CD14-positive monocyte (primary cell): ENCODE results near the gene KLHL12. TPM values are rescaled to one million over a fixed set of nuclear protein-coding genes. Genes with fewer than 3 reads are reported as not detected.

Source experiments
- DNase-seq, 3 donors: peaks; one replicate each; pipeline ENCODE4 v3.0.0-alpha.2; 2011 to 2022
- H2AFZ ChIP-seq: 2 replicates; pipeline ENCODE4 v1.6.0; 2012; ENCODE audit warnings: mild to moderate bottlenecking, low read depth, low read length, inconsistent platforms; ENCODE audit not compliant: insufficient read depth, poor library complexity, severe bottlenecking
- H3K27ac ChIP-seq, 2 donors: 1 replicate in 1 of 2; 2 replicates in 1 of 2; pipeline ENCODE4 v1.5.1; 2012 to 2013; ENCODE audit warnings: low read length in 2 of 2, control low read depth in 1 of 2, inconsistent platforms in 1 of 2, low read depth in 1 of 2, mild to moderate bottlenecking in 1 of 2
- H3K27me3 ChIP-seq, 2 donors: one replicate each; pipeline versions ENCODE4 v1.6.0 to v1.6.1; 2011 to 2013; ENCODE audit warnings: low read length in 2 of 2; ENCODE audit not compliant: control insufficient read depth in 2 of 2, insufficient read depth in 2 of 2
- H3K36me3 ChIP-seq, 2 donors: replicated peaks in 1 of 2; 1 replicate in 1 of 2; 2 replicates in 1 of 2; pipeline versions ENCODE4 v1.5.1 to v1.6.1; 2012 to 2013; ENCODE audit warnings: low read length in 2 of 2, control low read depth in 1 of 2, inconsistent platforms in 1 of 2, mild to moderate bottlenecking in 1 of 2; ENCODE audit not compliant: insufficient read depth in 2 of 2, control insufficient read depth in 1 of 2
- H3K4me1 ChIP-seq, 2 donors: 1 replicate in 1 of 2; 2 replicates in 1 of 2; pipeline versions ENCODE4 v1.5.1 to v1.6.1; 2012 to 2013; ENCODE audit warnings: low read length in 2 of 2, control low read depth in 1 of 2, inconsistent platforms in 1 of 2, mild to moderate bottlenecking in 1 of 2, moderate library complexity in 1 of 2; ENCODE audit not compliant: insufficient read depth in 2 of 2, control insufficient read depth in 1 of 2
- H3K4me2 ChIP-seq: replicated peaks from 2 replicates; pipeline ENCODE3; 2012; ENCODE audit warnings: low read length, moderate library complexity, mild to moderate bottlenecking; ENCODE audit not compliant: poor library complexity, severe bottlenecking; ENCODE audit errors: extremely low read depth
- H3K4me3 ChIP-seq, 3 experiments: fragments of 200-600 bp in 1 of 3; sonication (generic) in 1 of 3; replicated peaks in 1 of 3; 1 replicate in 2 of 3; 2 replicates in 1 of 3; pipeline ENCODE4 v1.5.1; 2011 to 2013; ENCODE audit warnings: low read length in 3 of 3, mild to moderate bottlenecking in 3 of 3, control low read depth in 2 of 3, low read depth in 2 of 3, inconsistent platforms in 1 of 3, moderate library complexity in 1 of 3
- H3K79me2 ChIP-seq: 2 replicates; pipeline ENCODE4 v1.6.0; 2012; ENCODE audit warnings: mild to moderate bottlenecking, control low read depth, inconsistent platforms, low read length, moderate library complexity; ENCODE audit not compliant: insufficient read depth
- H3K9ac ChIP-seq: 2 replicates; pipeline ENCODE4 v1.6.0; 2017; ENCODE audit warnings: low read length, mild to moderate bottlenecking; ENCODE audit not compliant: insufficient read depth, poor library complexity, severe bottlenecking
- H3K9me3 ChIP-seq, 2 donors: replicated peaks in 1 of 2; 1 replicate in 1 of 2; 2 replicates in 1 of 2; pipeline versions ENCODE4 v1.5.1 to v1.6.1; 2012 to 2013; ENCODE audit warnings: low read length in 2 of 2, control low read depth in 1 of 2; ENCODE audit not compliant: control insufficient read depth in 1 of 2, insufficient read depth in 1 of 2
- H4K20me1 ChIP-seq: 2 replicates; pipeline ENCODE4 v1.6.0; 2012; ENCODE audit warnings: mild to moderate bottlenecking, low read length, control low read depth, moderate library complexity; ENCODE audit not compliant: insufficient read depth
- H3K27ac Mint-ChIP-seq, 7 donors: one replicate each; pipeline ENCODE4 v1.8.0; 2020; ENCODE audit warnings: mild to moderate bottlenecking in 7 of 7, mixed read lengths in 7 of 7, moderate library complexity in 6 of 7, inconsistent platforms in 2 of 7
- H3K27me3 Mint-ChIP-seq, 3 donors: one replicate each; pipeline ENCODE4 v1.8.0; 2021 to 2022; ENCODE audit warnings: low read depth in 3 of 3, mild to moderate bottlenecking in 3 of 3, mixed read lengths in 3 of 3, moderate library complexity in 3 of 3, inconsistent platforms in 1 of 3
- H3K36me3 Mint-ChIP-seq, 2 donors: one replicate each; pipeline ENCODE4 v1.8.0; 2020; ENCODE audit warnings: mixed read lengths in 2 of 2, inconsistent platforms in 1 of 2, mild to moderate bottlenecking in 1 of 2
- H3K4me1 Mint-ChIP-seq: one replicate; pipeline ENCODE4 v1.8.0; 2020; ENCODE audit warnings: mild to moderate bottlenecking, mixed read lengths
- H3K4me3 Mint-ChIP-seq, 2 donors: one replicate each; pipeline ENCODE4 v1.8.0; 2020; ENCODE audit warnings: mild to moderate bottlenecking in 2 of 2, mixed read lengths in 2 of 2, moderate library complexity in 1 of 2
- H3K9me3 Mint-ChIP-seq, 7 donors: one replicate each; pipeline ENCODE4 v1.8.0; 2020 to 2022; ENCODE audit warnings: mixed read lengths in 7 of 7, mild to moderate bottlenecking in 6 of 7, moderate library complexity in 6 of 7, inconsistent platforms in 2 of 7
- CTCF ChIP-seq: fragments of 200-600 bp; IDR thresholded peaks from one replicate; pipeline ENCODE4 v1.8.0; 2022; ENCODE audit warnings: antibody characterized with exemption, mild to moderate bottlenecking
- WGBS: methylation state at CpG from one replicate; pipeline ENCODE4 v1.1.5; 2013; ENCODE audit warnings: missing lambda C conversion rate; ENCODE audit not compliant: insufficient coverage; 5-methylcytosine and 5-hydroxymethylcytosine counted together
- intact Hi-C, 2 donors: fragments of 100-400 bp; cut with micrococcal nuclease; formaldehyde crosslinking; loops; one replicate each; pipeline versions ENCODE4 v1.15.0 to v1.15.1; 2023
- polyA plus RNA-seq, 3 donors: library from polyadenylated mRNA; depleted of rRNA in 1 of 3; unstranded in 2 of 3; stranded (reverse) in 1 of 3; fragments of 300-500 nt in 2 of 3; fragments of >200 nt in 1 of 3; fragmentation: Illumina TruSeq in 2 of 3; gene quantifications; 1 replicate in 2 of 3; 2 replicates in 1 of 3; pipeline ENCODE4 v1.2.3, GENCODE V29; 2012 to 2021

Gene KLHL12
- polyA plus RNA-seq, 3 donors: 20.7 to 36.7 (median 21.9) TPM

GRCh38 chr1:202857136-202857610, 69.9 kb downstream of the KLHL12 start:
- Histone ChIP-seq H3K9ac (no peak overlapping the region), H3K27me3 (peaks cover 0 to 6% of the 10 kb centered on the region in 2 donors), H3K4me3 (no peak overlapping the region), H3K79me2 (peaks cover 18% of the 10 kb centered on the region), H3K36me3 (no peaks in the 10 kb centered on the region), H3K4me2 (no peak overlapping the region), H2AFZ (no peak overlapping the region), H3K27ac (no peak overlapping the region), H3K4me1 (peaks cover 46 to 50% of the 10 kb centered on the region in 2 donors), H3K9me3 (no peaks in the 10 kb centered on the region), H4K20me1 (no peaks in the 10 kb centered on the region)
- DNase-seq: no peak
- intact Hi-C loops: no loop called here
- H3K27ac Mint-ChIP-seq: no peak overlapping the region
- peaks cover 67% of the 10 kb centered on the region for H3K4me1 Mint-ChIP-seq
- peaks cover 0 to 2% (median 0%) of the 10 kb centered on the region in 7 donors for H3K9me3 Mint-ChIP-seq
- no peak for TF ChIP-seq CTCF
- peaks cover 8 to 15% (median 9%) of the 10 kb centered on the region in 3 donors for H3K27me3 Mint-ChIP-seq
- H3K36me3 Mint-ChIP-seq: peaks cover 0 to 3% of the 10 kb centered on the region in 2 donors
- 0% methylated on average over 1 of the region's 4 CpGs for WGBS
- H3K4me3 Mint-ChIP-seq: no peak overlapping the region

- Histone ChIP-seq H3K27me3 (peaks cover 0 to 2% of the 10 kb centered on the region in 2 donors), H4K20me1 (no peaks in the 10 kb centered on the region), H3K4me2 (no peak overlapping the region), H3K27ac (no peak overlapping the region), H3K4me3 (no peak overlapping the region), H3K9me3 (no peaks in the 10 kb centered on the region), H3K36me3 (no peaks in the 10 kb centered on the region), H2AFZ (no peak overlapping the region), H3K4me1 (peaks cover 37 to 41% of the 10 kb centered on the region in 2 donors), H3K79me2 (peaks cover 18% of the 10 kb centered on the region), H3K9ac (no peak overlapping the region)
- H3K4me3 Mint-ChIP-seq: no peak overlapping the region
- peaks cover 0 to 3% of the 10 kb centered on the region in 2 donors for H3K36me3 Mint-ChIP-seq
- peak overlapping the region in 2 of 7 donors; percentile 73 to 77 for H3K27ac Mint-ChIP-seq
- H3K27me3 Mint-ChIP-seq: peaks cover 2 to 7% (median 4%) of the 10 kb centered on the region in 3 donors
- DNase-seq: peak; percentile 37 to 67 (median 48)
- H3K9me3 Mint-ChIP-seq: no peaks in the 10 kb centered on the region
- WGBS: no CpG with 5 or more reads among the region's 2 CpGs
- no peak for TF ChIP-seq CTCF
- peaks cover 59% of the 10 kb centered on the region for H3K4me1 Mint-ChIP-seq
- intact Hi-C loops: no loop called here
Observed at GRCh38 chr1:202856014-202856413, 71.0 kb downstream of the KLHL12 start.
